ENCODE data around the gene GCSH. TPM values are rescaled to one million over a fixed set of nuclear protein-coding genes. Genes with fewer than 3 reads are reported as not detected.

Gene GCSH
- total RNA-seq, 1 donor from 2014 or later: 16.3 TPM

DNA sequence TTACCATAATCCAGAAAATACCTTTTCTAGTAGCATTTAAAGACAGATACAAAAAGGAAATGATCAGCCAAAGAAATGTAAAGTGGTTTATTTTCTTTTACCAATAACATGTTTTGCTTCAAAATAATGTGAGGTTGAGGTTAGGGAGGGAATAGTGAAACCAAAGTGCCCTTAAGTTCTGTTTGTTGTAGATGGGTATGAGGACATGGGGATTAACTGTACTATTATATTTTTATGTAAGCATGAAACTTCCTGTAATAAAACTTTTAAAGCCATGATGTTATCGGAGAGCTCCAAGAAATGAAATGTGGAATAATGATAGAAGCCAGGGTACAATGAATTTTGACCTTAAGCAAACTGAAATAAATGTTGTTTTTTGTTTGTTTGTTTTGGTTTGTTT is 29.0 kb downstream of the GCSH start:
- no peaks in the 10 kb centered on the region for H3K4me1 Mint-ChIP-seq (ENCODE audit: low read depth)
- DNase-seq (ENCODE audit: low spot score): no peak
- H3K9me3 Mint-ChIP-seq (ENCODE audit: low read depth): no peaks in the 10 kb centered on the region
- no peaks in the 10 kb centered on the region for H3K36me3 Mint-ChIP-seq (ENCODE audit: low read depth)
- TF ChIP-seq, protein P1, sequence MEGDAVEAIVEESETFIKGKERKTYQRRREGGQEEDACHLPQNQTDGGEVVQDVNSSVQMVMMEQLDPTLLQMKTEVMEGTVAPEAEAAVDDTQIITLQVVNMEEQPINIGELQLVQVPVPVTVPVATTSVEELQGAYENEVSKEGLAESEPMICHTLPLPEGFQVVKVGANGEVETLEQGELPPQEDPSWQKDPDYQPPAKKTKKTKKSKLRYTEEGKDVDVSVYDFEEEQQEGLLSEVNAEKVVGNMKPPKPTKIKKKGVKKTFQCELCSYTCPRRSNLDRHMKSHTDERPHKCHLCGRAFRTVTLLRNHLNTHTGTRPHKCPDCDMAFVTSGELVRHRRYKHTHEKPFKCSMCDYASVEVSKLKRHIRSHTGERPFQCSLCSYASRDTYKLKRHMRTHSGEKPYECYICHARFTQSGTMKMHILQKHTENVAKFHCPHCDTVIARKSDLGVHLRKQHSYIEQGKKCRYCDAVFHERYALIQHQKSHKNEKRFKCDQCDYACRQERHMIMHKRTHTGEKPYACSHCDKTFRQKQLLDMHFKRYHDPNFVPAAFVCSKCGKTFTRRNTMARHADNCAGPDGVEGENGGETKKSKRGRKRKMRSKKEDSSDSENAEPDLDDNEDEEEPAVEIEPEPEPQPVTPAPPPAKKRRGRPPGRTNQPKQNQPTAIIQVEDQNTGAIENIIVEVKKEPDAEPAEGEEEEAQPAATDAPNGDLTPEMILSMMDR (IDR thresholded peaks at IDR 0.05): no peak
- H3K4me3 Mint-ChIP-seq (ENCODE audit: unreplicated experiment): no peak overlapping the region
- no peak overlapping the region for H3K27ac Mint-ChIP-seq (ENCODE audit: unreplicated experiment)
- H3K27me3 Mint-ChIP-seq (ENCODE audit: low read depth): no peaks in the 10 kb centered on the region

DNA sequence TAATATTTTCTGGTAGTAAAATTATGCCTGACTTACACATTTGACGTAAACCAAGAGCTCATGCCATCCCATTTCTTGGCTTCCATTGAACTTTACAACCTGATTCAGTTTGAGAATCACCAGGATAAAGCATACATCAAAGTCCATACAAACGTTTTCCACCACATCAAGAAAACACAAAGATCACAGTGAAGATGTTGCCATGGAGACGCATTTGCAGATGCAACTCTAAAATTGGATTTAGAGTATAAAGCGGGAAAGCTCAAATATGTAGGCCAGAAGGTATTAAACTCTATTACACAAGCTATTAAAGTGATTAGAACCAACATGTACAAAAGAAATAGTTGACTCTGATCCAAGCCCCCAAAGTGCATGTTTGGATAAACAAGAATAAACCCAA is 29.5 kb downstream of the GCSH start:
- Mint-ChIP-seq H3K36me3 (ENCODE audit: low read depth) (no peaks in the 10 kb centered on the region), H3K27me3 (ENCODE audit: low read depth) (no peaks in the 10 kb centered on the region), H3K27ac (ENCODE audit: unreplicated experiment) (no peak overlapping the region), H3K4me3 (ENCODE audit: unreplicated experiment) (no peak overlapping the region), H3K9me3 (ENCODE audit: low read depth) (no peaks in the 10 kb centered on the region), H3K4me1 (ENCODE audit: low read depth) (no peaks in the 10 kb centered on the region)
- no peak for DNase-seq (ENCODE audit: low spot score)
- TF ChIP-seq, protein P1 (IDR thresholded peaks at IDR 0.05): no peak

DNA sequence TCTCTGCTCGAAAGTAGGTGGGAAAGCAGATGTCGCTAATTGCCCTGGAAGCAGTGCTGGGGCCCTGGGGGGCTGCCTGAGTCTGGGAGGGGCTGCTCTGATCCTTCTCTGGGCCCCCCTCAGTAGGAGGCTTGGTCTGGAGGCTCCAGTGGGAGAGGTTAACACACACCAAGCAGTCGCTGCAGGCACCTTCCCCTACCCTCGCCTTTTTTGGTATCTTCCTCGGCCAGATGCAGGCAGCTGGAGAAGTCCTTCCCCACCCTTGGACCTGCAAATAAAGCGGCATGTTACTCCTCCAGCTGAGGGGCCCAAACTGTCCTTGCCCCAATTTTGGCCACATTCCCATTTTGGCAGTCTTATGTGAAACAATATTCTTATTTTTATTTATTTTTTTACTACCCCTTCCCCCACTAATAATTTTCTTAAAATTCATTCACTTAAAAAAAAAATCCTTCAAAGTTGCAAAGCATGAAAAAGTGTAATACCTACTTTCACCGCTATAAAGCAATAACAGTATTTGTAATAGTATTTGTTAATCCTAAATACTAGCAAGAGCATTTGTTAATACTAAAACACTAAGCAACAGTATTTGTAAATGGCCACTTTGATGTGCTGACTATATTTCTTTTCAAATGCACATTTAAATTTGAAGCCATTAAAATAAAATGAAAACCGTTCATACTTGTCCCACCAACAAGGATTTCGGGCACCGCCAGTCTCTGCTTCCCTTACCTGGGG is 34.2 kb downstream of the GCSH start:
- Mint-ChIP-seq H3K36me3 (ENCODE audit: low read depth) (peaks cover 2% of the 10 kb centered on the region), H3K4me1 (ENCODE audit: low read depth) (no peaks in the 10 kb centered on the region), H3K9me3 (ENCODE audit: low read depth) (no peaks in the 10 kb centered on the region)

DNA sequence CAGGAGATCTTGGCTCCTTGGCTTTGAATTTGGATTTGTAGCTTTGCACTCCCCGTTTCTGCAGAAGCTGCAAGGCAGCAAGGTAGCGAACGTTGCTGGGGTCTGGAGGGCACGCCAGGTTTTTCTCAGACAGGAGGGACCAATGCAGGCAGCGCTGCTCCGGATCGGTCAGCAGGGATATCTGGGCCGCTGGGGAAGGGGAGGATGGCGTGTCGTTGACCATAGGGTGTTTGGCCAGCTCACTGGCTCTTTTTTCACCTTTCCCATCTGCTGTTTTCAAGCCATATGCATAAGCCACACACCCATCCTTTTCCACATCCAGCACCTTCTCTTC is 34.9 kb downstream of the GCSH start:
- no peak overlapping the region for H3K27ac Mint-ChIP-seq (ENCODE audit: unreplicated experiment)
- peaks cover 2% of the 10 kb centered on the region for H3K36me3 Mint-ChIP-seq (ENCODE audit: low read depth)
- H3K4me1 Mint-ChIP-seq (ENCODE audit: low read depth): no peaks in the 10 kb centered on the region
- DNase-seq (ENCODE audit: low spot score): no peak
- H3K27me3 Mint-ChIP-seq (ENCODE audit: low read depth): no peaks in the 10 kb centered on the region
- TF ChIP-seq, protein P1 (IDR thresholded peaks at IDR 0.05): no peak
- H3K4me3 Mint-ChIP-seq (ENCODE audit: unreplicated experiment): no peak overlapping the region
- no peaks in the 10 kb centered on the region for H3K9me3 Mint-ChIP-seq (ENCODE audit: low read depth)

More for the DNA sequence above, 34.2 kb downstream of the GCSH start:
- H3K27me3 Mint-ChIP-seq (ENCODE audit: low read depth): no peaks in the 10 kb centered on the region
- H3K27ac Mint-ChIP-seq (ENCODE audit: unreplicated experiment): no peak overlapping the region
- TF ChIP-seq, protein P1 (IDR thresholded peaks at IDR 0.05): no peak
- no peak for DNase-seq (ENCODE audit: low spot score)
- no peak overlapping the region for H3K4me3 Mint-ChIP-seq (ENCODE audit: unreplicated experiment)

DNA sequence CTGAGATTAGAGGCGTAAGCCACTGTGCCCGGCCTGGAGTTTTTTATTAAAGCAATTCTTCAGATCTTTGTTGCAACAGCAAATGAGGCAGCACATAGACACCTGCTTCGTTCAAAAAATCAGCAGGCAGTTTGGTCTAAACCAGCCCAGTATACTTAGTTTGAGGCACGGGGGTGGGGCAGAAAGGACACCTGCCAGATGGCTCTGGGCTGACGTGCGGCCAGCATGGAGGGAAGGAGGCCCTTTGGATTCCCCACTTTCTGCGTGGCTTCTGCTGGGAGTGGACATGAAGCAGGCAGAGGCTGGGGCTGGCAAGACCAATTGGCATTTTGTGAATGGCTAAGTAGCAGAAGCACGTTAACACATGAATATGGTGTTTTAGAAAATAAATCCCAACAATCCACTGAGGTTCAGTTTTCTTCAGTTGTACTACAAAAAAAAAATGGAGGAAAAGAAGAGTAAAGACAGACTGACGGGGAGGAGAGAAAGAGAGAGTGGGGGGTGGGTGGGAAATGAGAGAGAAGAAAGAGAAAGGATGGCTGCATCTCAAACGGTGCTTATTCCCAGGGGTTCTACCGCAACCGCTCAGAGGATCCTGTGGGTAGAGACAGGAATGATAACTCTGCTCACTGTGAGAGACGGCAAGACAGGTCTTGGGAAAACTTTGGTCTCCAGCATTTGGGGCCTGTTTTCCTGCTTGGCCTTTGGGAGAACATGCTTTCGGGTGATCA is 35.5 kb downstream of the GCSH start:
- Mint-ChIP-seq H3K9me3 (ENCODE audit: low read depth) (no peaks in the 10 kb centered on the region), H3K4me3 (ENCODE audit: unreplicated experiment) (no peak overlapping the region), H3K27me3 (ENCODE audit: low read depth) (no peaks in the 10 kb centered on the region), H3K36me3 (ENCODE audit: low read depth) (peaks cover 2% of the 10 kb centered on the region), H3K4me1 (ENCODE audit: low read depth) (no peaks in the 10 kb centered on the region), H3K27ac (ENCODE audit: unreplicated experiment) (no peak overlapping the region)
- TF ChIP-seq, protein P1 (IDR thresholded peaks at IDR 0.05): no peak
- DNase-seq (ENCODE audit: low spot score): no peak

All from chondrocyte (in vitro differentiated cells).